Epithelial cell of esophagus (primary cell): ENCODE results near the gene KREMEN1.

Experiments
- DNase-seq: peaks from one replicate; pipeline ENCODE4 v3.0.0; 2010; ENCODE audit warnings: low read depth
- H3K4me3 ChIP-seq: 2 replicates; pipeline ENCODE4 v1.5.1; 2011; ENCODE audit warnings: mild to moderate bottlenecking, low read length, control low read depth
- CTCF ChIP-seq: IDR thresholded peaks from 2 replicates; pipeline ENCODE4 v1.5.1; 2011; ENCODE audit warnings: low read depth, mild to moderate bottlenecking, low read length, control low read depth, inconsistent platforms; ENCODE audit not compliant: insufficient read depth; ENCODE audit errors: missing control alignments

KREMEN1 gene

DNA sequence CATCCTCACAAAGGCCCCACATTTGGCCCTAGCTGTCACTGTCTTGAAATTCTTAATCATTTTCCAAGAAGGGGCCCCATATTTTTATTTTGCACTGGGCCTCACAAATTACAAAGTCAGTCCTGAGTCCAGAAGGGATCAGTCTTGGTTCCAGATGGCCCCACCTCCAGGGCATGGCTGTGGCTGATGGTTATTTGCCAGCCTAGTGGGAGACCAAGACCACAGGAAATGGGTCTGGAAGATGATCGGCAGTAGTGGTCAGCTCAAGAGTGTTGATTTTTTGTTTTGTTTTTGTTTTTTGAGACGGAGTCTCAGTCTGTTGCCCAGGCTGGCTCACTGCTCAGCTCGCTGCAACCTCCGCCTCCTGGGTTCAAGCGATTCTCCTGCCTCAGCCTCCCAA lies 85.7 kb downstream of the KREMEN1 start:
- no peak overlapping the region for H3K4me3 ChIP-seq
- TF ChIP-seq CTCF = no peak
- no peak for DNase-seq

- H3K4me3 ChIP-seq = no peak overlapping the region
- no peak for TF ChIP-seq CTCF
- DNase-seq = no peak
Measured at GRCh38 chr22:29163808-29164207, 91.0 kb downstream of the KREMEN1 start.

DNA sequence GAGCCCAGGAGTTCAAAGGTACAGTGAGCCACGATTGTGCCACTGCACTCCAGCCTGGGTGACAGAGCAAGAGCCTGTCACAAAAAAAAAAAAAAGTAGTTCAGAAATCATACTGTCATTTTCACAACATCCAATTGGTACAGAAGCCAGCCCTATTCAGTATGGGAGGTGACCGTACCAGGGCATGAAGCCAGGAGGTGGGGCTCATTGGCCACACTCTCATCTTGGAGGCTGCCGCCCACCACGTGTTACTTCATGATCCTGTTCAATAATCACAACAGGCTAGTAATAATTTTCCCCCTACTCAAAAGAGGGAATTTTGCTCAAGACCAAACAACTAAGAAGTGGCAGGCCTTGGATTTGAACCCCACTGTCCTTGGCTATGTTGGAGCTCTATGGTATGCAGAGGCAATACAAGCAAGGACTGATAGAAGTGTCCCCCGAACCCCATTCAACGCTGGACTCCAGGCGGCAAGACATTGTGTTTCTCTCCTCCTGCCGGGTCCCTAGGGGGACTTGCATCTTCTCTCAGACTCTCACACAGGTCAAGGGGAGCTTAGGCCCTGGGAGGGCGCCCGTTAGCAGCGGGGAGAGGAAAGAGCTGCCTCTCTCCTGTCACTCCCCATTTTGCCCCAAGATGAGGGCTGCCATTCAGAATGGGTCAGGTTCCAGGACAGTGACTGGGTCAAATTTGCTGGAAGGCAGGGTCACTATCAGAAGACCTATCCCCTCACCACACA lies 92.7 kb downstream of the KREMEN1 start:
- no peak for DNase-seq
- no peak for TF ChIP-seq CTCF

GRCh38 chr22:29166180-29166579 lies 93.3 kb downstream of the KREMEN1 start:
- TF ChIP-seq CTCF = no peak
- no peak for DNase-seq

More for the DNA sequence above, 92.7 kb downstream of the KREMEN1 start:
- H3K4me3 ChIP-seq = no peak overlapping the region

DNA sequence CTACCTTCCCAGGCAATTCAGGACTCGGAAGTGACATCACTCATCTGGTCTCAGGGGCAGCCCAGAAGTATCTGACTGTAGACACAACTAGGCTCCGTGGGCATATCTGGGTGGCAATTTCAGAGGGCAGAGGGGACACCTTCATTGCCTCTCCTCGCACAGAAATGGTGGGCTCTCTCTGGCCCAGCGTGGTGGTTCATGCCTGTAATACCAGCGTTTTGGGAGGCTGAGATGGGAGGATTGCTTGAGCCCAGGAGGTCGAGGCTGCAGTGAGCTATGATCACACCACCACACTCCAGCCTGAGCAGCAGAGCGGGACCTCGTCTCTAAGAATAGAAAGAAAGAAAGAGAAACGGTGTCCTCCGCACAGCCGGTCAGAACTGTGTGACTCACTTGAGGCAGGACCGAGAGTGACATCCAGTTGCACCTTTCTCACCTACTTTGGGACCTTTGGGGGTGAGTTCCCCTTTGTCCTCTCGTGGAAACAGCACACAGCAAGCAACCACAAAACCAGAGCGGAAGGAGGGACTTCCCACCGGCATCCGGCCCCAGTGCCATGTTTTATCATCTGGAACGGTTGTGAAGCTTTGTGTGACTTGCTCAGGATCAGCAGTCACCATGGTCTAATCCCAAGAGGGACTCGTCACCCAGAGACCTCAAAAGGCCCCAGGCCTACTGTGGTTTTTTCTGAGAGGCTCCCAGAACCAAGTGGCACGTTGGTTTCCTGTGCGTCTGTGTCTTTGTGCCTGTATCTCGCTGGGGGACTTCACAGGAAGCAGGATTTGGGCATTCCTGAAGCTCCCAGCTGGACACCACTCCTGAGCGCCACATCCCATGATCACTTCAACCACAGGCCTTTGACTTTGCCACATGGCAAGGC lies 94.4 kb downstream of the KREMEN1 start:
- no peak for DNase-seq
- TF ChIP-seq CTCF = no peak
- H3K4me3 ChIP-seq = no peak overlapping the region

More at GRCh38 chr22:29166180-29166579, 93.3 kb downstream of the KREMEN1 start:
- no peak overlapping the region for H3K4me3 ChIP-seq

DNA sequence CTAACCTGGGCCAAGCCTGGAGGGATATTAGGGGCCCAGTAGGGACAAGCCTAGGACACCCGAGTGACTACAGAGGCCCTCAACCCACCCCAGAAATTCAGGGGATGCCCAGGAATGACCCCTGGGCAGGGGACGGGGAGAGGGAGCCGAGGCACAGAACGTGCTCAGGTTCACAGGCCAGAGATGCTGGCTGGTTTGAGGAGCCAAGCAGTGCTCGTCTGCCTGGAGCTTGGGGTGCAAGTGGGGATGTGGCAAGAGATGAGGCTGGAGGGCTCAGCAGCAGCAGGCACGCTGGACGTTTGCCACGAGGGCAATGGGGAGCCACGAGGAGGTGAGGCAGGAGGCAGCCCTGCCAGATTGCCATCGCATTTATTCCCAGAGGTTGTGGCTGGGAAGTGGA lies 98.9 kb downstream of the KREMEN1 start:
- no peak for DNase-seq
- TF ChIP-seq CTCF = no peak
- H3K4me3 ChIP-seq = no peak overlapping the region
